GM19238 (cell line): ENCODE results near the gene ADNP.
"Not testable (repeated sequence)": the region's sequence is repeated elsewhere in the genome, so short reads cannot be mapped to it uniquely, and the experiment has no call there.

ENCODE experiments used
- DNase-seq: peaks from one replicate; pipeline ENCODE4 v3.0.0; 2011; ENCODE audit warnings: low spot score; ENCODE audit not compliant: insufficient read length

The ADNP gene

DNA sequence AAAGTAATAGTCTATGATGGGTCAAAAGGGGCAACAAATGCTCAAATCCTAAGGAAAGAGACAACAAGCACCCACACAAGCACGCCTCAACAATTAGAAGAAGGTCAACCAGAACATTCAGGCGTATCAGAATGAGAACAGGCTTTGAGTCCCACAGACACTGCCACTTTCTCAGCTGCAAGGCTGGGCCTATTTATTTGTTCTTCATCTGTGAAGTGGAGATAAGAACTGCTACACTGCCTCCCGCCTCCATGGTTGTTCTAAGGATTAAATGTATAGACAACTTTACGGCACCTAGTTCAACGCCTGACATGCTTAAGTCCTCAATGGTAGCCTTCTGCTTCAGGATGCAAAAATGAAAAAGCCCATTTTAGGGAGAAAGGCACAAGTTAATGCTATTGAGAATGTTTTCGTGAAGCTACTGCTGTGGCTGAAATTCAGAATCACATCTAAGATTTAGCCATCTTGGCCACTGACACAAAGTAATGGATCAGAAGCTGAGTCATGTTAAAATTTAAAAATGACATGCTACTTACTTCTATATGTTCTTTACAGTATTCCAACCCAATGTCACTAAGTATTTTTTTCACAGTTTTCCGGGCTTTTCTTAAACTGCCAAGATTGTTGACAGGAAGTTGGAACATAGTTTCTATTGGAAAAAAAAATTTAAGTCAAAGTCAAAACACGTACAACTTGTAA lies 27.7 kb downstream of the ADNP start:
- no peak for DNase-seq

DNA sequence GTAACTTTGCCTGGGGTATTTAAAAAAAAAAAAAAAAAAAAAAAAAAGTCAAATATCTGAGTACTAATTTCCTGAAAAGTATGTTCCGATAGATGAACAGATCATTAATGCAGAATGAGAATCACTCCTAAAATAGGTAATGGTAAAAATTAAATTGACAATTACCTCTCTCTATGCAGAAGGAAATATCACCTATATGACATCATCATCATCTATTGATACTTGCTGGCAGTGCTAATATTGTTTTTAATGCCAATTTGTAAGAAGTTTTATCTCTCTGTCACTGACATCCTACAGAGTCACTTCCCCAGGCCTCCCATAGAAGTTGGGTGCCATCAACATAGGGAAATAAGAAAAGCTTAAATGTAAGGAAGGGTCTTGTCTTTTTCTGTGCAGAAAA lies 29.9 kb downstream of the ADNP start:
- DNase-seq = no peak

DNA sequence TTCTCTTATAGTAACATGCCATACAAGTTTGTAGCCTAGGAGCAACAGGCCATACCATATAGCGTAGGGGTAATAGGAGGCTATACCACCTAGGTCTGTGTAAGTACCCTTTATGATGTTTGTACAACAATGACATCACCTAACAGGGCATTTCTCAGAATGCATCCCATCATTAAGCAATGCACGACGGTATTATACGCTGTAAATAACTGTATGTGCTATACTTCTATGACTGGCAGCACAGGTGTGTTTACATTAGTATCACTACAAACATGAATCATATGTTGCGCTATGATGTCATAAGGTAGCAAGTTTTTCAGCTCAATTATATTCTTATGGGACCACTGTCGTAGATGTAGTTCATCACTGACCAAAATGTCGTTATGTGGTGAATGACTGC lies 31.0 kb downstream of the ADNP start:
- DNase-seq = no peak

DNA sequence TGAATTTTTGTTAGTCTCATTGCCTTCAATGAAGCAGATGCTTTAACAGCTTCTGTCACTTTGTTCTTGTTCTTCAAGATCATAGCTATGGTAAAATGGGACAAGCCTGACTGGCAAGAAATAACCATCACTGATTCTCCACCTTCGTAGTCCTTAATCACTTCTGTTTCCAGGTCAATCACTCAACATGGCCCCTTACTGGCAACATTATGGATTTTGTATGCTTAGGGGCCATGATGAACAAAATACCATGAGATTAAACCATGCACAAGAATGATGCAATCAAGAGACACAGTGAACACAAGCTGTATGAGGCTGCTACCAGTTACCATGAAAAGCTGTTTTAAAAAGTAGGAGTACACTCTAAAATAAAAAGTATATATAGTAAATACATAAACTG lies 32.8 kb downstream of the ADNP start:
- no peak for DNase-seq

DNA sequence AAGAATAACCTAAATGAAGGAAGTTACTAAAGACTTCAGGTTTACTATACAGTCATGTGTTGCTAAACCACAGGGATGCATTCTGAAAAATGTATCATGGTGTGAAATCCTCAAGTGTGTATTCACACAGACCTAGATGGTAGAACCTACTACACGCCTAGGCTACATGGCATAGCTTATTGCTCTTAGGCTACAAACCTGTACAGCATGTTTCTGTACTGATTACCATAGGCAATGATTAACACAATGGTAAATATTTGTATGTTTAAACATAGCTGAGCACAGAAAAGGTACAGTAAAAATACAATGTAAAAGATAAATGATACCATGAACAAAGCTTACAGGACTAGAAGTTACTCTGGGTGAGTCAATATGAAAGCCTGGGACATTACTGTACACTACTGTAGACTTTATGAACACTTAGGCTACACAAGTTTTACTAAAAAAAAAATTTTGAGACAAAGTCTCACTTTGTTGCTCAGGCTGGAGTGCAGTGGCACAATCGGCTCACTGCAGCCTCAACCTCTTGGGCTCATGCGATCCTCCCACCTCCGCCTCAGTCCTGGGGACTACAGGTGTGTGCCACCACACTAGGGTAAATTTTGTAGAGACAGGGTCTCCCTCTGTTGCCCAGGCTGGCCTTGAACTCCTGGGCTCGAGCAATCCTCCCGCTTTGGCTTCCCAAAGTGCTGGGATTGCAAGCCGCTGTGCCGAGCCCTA lies 36.0 kb downstream of the ADNP start:
- DNase-seq = no peak

DNA sequence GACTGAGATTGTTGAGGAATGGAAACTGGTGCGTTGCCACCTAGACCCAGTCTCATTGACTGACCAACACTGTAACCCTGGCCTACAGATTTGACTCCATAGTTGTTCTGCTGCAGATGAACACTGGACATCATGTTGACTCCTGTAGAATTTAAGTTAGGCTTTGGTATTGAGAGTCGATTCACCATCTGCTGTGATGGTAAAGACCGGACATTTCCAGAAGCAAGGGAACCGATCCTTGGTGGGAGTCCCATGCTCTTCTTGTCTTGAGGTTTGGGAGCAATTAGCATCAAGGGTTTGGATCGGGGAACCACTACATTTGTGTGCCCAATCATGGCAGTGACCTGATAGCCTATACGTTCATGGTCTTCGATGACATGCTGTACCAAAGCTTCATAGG lies 37.6 kb downstream of the ADNP start:
- no peak for DNase-seq

DNA sequence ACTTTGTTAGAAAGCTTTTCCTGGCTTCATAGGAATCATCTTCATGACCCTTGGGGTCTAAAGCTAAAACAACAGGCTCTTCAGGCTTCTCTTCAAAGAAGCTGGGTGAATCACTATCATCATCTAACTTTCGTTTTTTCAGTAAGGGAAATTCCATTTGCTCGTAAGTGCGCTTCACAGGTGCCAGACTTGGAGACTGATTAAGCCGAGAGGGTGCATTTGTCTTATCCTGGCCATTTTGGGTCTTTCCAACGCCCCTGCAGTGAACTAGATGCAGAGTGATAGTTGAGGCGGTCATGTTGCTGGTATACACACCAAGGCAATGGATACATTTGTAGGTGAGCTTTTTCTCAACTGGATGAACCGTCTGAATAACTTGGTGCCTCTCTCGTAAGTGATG lies 38.8 kb downstream of the ADNP start:
- DNase-seq = no peak

DNA sequence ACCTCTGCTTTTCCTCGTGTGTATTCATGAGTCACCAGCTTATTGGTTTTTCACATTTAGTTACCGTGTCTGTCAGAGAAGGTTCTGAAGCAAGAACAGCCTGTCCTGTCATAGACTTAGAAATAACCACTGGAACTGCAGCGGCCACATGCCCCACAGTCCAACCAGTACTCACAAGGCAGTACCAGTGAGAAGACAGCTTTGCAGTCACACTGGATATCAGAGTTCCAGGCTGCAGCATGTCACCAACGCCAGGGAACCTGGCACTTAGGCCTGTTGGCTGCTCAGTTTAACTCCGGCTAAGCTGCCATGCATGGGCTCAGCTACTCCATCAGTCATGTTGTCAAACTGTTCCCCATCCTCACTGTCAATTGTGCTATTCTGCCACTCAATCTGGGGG lies 40.1 kb downstream of the ADNP start:
- DNase-seq = no peak

DNA sequence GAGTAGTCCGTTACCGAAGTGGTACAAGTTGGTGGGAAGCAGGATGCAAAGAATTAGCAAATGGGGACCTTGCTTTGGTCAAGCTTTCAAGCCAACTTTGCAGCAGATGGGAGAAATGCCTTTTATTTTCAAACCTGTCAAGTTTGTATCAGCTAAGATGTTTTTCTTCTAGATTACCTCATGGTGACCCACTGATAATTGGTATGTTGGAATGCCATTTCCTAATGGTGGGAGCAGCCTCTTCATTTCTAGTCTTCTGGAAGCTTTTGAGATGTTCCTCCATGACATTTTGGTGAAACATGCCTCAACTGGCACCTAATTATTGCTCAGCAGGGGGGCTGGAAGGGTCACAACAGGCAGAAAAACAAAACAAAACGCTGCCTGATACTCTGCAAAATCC lies 43.7 kb downstream of the ADNP start:
- DNase-seq = no peak

DNA sequence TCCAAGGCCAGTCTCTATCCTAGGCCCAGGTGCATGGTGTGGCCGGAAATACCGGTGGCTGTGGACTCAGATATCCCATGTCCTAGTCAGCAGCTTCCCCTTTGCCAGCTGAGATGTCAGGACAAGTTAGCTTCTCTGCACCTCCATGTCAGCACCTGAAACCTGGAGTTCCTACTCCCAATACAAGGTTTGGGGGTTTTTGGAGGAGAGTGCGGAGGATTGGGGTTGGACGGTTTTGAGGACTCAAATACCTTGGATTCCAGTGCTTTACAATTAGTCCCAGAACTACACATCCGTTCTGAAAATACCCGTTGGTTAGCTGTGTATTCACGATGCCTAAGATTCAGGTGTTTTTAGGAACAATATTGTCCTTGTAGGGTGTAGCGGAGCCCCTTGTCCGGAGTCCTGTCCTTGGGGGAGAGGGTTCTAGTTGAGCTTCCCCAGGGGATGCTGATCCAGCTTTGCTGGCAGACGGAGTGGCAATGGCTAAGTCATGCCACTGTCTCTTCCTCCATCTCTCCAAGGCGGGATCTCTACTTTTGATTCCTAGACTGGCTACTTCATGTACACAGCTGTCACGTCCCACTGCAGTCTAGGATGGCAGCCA lies 45.0 kb downstream of the ADNP start:
- no peak for DNase-seq

DNA sequence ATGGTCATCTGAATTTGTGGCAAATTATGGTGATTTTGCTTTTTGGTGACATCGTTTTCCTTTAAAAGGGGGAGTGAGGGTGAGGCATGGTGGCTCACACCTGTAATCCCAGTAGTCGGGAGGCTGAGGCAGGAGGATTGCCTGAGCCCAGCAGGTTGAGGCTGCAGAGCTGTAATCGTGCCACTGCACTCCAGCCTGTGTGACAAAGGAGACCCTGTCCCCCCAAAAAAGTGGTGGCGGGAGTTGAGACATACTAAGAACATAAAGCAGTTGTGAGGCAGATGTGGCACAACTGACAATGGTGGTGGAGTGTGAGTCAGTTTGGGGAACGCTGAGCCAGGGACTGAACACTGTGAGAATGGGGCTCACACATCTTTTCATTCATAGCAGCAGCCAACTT lies 45.5 kb downstream of the ADNP start:
- DNase-seq = no peak

DNA sequence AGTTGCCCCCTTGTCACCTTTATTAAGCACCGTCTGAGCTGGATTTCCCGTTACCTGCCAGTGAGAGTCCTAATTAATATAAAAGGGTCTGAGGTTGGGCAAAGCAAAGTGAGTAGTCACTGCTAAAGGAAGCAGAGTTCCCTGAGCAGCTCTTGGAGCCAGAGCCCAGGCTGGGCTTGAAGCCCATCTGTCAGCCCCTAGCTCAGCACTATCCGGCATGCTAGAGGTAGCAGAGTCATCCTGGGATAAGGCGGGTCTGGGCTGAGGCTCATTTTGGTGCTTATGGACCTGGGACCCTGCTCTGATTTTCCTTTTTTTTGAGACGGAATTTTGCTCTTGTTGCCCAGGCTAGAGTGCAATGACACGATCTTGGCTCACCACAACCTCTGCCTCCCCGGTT lies 46.2 kb downstream of the ADNP start:
- DNase-seq = no peak

DNA sequence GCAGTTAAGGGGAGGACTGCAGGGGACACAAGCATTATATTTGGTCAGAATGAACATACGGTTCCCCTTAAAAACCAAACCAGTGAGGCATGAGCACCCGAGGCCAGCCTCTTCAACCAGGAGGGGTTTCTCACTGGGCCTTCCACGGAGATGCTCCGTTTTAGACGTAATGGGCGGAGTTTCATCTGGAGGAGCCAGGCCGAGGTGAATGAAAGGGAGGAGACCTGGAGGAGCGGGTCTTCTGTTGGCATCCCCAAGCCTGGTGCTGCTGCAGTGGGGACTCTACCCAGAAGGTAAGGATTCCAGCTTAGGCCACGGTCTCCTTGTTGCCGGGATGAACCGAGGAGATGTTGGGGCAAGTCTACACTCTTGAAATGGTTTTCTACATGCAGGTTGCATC lies 47.4 kb downstream of the ADNP start:
- no peak for DNase-seq

DNA sequence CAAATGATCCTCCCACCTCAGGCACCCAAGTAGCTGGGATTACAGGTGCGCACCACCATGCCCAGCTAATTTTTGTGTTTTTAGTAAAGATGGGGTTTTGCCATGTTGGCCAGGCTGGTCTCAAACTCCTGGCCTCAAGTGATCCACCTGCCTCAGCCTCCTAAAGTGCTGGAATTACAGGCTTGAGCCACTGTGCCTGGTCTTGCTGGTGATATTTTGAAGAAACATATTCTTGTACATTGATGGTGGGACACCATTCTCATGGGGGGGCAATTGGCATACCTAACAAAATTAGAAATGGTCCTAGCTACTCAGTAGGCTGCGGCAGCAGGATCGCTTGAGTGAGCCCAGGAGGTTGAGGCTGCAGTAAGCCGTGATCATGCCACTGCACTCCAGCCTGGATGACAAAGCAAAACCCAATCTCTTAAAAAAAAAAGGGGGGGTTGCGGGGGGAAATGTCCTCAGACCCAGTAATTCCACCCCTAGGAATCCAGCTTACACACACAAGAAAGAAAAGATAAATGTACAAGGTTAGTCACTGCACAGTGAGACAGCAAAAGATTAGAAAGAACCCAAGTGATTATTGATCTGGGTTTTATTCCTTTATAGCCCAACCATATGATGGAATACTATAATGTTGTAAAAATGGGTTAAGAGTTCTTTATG lies 49.3 kb downstream of the ADNP start:
- DNase-seq = not testable (repeated sequence)

DNA sequence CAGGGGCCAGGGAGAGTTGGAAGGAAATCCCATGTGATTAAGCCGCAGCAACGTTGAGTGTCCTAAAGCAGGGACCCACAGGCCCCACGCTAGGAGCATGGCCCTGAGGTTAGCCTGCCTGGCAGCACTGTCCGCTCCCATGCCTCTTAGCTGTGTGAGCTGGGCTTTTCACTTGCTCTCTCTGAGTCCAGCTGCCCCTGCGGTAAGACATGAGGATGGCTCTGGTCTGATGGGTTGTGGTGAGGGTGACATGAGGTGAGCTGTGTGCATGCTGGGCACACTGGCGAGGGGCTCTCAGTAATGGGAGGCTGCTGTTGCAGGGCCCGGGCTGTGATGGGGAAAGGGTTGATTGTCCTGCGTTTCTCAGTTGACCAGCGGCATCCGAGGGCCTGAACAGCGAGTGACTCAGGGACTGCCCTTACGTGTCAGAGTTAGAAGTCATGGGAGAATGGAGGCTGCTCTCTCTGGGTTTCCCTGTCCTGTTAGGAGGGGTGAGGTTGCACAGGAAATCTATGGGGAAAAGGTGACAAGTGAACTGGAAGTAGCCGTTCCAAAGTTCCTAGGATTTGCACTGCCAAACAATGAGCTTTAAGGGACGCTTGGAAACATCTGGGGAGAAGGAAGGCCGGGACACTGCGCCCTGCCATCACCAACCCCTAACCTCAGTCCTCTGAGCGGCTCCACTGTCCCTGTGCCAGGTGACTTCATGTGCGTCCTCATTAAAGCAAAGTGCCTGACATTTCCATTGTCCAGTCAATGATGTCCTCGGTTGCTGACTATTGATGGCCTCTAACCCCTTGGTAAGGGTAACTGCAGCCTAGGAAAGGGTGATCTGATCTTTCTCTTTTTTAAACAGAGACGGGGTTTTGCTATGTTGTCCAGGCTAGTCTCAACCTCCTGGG lies 51.3 kb downstream of the ADNP start:
- DNase-seq = no peak

DNA sequence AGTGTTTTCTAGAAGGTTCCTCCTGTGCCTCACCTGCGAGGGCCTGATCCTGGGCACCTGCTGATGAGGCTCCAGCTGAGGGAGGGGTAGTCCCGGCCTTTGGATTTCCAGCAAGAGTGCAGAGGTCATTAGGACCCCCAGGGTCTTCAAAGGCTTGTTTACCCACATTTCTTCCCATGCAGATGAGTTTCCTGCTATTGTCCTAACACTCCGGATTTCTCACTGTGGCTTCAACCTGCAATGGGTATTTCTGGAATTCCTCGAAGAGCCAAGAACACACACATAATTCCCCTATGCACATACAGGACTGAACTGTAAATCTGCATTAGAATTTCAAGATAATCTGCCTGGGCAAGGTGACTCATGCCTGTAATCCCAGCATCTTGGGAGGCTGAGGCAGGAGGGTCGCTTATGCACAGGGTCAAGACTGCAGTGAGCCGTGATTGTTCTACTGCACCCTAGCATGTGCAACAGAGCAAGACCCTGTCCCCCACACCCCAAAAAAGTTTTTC lies 53.9 kb downstream of the ADNP start:
- no peak for DNase-seq

DNA sequence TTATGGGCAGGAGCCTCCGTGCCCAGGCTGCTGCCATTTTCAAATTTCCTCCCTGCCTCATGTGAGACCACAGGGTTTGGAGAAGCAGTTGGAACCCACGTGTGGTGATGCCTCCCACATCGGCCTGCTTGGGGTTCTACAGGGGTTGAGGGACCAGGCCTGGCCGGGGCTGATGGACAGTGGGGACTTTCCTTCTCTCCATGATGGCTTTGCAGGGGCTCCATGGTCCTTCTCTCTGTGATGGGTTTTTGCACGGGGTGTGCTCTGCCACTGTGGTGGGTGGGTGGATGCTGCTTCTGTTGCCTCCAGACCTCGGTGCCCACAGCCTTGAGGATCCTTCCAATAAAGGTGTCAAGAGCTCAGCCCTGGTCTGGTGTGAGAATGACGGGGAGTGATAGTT lies 54.4 kb downstream of the ADNP start:
- no peak for DNase-seq

DNA sequence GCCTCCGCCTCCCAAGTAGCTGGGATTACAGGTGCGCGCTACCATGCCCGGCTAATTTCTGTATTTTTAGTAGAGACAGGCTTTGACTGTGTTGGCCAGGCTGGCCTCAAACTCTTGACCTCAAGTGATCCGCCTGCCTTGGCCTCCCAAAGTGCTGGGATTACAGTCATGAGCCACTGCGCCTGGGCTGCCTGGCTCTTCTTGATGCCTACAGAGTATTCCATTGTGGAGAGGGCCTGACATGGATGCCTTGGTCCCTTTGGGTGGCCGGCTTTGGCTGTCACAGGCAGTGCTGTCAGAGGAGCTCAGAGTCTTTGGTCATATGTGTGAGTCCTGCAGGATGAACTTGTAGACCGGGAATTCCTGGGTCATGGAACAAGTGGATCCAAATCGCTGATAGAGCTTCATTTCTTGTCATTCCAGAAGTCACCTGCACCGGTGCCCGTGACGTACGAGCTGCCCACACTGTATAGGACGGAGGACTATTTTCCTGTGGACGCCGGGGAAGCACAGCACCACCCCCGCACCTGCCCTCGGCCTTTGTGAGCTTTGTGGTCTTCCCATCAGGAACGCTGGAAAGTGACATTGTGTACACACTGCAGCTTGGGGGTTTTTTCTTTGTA lies 55.1 kb downstream of the ADNP start:
- no peak for DNase-seq

DNA sequence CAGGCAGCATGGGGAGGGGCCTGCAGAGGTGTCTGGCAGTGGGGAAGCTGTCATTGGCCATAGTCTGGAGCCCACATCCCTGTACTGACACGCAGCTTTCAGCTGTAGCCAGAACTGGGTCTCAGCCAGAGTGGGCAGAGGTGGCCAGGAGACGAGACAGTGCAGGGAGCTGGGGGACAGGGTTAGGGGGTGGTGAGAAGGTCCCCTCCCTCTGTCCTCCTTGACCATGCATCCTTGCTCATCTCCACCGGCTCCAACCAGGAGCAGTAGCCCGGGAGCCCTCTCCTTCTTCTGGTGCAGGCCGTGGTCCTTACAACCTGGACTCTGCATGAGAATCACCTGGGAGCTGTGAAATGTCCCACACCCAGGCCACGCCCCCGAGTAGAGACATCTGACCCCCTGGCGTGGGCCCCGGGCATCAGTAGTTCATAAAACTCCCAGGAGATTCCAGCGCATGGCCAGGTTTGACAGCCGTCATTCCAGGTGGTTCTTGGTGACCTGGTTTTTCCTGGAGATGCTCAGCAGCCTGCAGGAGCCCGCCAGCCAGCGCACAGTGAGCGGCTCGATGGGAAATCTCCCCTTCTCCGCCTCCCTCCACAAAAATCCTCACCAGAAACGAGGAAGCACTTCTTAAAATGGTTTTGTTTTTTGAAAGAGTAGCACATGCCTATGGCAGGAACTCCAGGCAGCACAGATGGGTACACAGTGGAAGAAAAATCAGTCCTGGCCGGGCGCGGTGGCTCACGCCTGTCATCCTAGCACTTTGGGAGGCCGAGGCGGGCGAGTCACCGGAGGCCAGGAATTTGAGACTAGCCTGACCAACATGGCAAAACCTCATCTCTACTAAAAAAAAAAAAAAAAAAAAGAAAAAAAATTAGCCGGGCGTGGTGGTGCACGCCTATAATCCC lies 56.2 kb downstream of the ADNP start:
- no peak for DNase-seq
